Astrocyte (in vitro differentiated cells and primary cell): ENCODE measurements around the gene OVOL1.

ENCODE experiments used
- CTCF ChIP-seq: IDR thresholded peaks from 2 replicates; pipeline ENCODE4 v1.5.1; 2011; ENCODE audit warnings: low read depth, mild to moderate bottlenecking, inconsistent platforms, low read length, moderate library complexity; ENCODE audit not compliant: insufficient read depth
- EZH2 ChIP-seq: IDR thresholded peaks from 2 replicates; pipeline ENCODE4 v1.6.1; 2012; ENCODE audit warnings: mild to moderate bottlenecking, low read length, inconsistent platforms; ENCODE audit not compliant: insufficient read depth

GRCh38 chr11:65779669-65779918, 7.3 kb upstream of the OVOL1 start:
- TF ChIP-seq EZH2 (no peak), CTCF (no peak)
